ENCODE data around the gene NOTUM.

Gene NOTUM

DNA sequence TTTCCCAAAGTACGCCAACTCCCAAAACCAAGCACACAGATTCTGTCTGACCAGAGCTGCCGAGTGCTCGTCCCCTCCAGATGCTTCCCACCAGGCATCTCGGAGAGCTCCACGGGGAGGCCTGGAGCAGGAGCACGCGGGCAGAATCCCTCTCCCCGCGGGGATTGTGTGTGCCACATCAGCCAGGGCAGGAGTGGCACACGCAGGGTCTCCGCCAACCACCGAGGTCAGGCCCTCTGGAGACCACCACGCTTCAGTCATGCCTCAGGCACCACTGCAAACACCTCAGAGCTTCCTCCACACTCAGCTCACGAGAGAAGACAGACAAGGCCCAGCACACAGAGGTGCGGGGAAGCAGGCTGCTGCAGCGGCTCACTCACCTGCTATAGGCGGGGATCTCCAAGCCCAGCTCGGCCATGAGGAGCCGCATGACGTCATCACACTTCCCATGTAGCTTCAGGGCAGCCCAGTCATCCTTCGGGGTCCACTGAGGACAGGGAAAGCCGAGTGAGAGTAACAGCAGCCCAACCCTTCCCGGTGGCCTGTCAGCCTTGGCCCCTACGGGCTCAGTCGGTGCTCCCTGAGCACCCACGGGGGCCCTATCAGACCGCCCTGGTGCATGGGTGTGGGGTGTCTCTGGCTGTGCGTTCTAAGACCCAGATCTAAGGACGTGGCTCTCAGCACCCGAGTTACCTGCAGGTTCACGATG lies 47.4 kb downstream of the NOTUM start:
- in situ Hi-C loops (cut with HindIII; ENCODE audit: low sequenced_read_pairs): loop anchor here (10.0 kb wide), 2 partner anchors 61 to 221 kb away; partner anchors contain the start of gene ASPSCR1

DNA sequence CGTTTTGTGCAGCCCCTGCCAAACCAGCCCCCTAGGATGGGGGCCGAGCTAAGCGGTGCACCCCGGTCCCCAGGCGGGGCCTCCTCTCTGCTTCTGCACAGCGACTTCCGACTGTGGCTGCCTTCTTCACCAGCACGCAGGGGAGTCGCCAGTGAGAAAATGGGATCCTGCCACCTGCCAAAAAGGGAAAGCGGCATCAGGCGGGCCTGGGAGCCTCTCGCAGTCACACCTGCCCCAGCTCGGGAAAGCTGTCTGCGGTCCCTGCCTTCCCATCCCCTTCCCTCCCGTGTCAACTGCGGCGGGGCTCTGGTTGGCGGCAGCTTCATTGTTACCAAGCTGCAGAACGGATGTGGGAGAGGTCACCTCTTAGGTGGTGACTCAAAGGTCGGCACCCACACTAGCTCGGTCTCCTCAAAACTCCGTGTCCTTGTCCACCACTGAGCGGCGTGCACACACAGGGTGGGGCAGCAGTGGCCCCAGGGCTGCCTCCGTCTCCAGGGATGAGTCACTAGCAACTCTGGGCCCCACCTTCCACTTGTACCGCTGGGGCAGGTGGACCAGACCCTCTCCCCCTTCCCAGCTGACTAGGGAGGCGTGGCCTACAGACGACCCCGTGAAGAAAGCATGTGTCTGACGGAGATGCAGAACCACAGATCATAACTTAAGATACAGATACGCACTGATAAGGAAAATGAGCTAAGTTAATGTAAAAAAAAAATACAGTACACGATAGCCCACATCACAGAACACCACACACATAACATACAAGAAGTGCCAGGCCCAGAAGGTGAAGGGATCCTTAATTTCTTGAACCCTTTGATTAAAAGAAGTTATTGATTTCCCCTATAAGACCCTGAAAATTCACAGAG lies 48.3 kb downstream of the NOTUM start:
- in situ Hi-C loops (cut with HindIII; ENCODE audit: low sequenced_read_pairs): loop anchor here (10.0 kb wide), 2 partner anchors 62 to 222 kb away; partner anchors contain the start of gene ASPSCR1

DNA sequence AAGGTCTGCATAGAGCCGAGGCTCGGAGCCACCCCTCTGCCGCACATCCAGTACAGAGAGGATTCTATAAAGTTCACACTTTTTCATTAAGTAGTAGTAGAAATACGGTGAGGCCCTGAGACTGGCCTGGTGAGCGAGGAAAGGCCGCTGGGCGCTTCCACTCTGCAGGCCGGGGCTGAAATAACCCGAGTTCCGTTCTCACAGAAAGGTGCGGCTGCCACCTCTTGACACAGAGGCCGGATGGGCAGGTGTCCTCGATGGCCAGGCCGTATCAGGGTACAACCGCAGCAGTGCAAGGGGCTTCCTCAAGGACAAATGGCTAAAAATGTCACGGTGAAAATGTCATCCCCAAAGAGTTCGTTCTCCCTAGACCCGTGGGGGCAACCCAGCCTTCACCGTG lies 49.0 kb downstream of the NOTUM start:
- in situ Hi-C loops (cut with HindIII; ENCODE audit: low sequenced_read_pairs): loop anchor here (10.0 kb wide), 2 partner anchors 63 to 223 kb away; partner anchors contain the start of gene ASPSCR1

DNA sequence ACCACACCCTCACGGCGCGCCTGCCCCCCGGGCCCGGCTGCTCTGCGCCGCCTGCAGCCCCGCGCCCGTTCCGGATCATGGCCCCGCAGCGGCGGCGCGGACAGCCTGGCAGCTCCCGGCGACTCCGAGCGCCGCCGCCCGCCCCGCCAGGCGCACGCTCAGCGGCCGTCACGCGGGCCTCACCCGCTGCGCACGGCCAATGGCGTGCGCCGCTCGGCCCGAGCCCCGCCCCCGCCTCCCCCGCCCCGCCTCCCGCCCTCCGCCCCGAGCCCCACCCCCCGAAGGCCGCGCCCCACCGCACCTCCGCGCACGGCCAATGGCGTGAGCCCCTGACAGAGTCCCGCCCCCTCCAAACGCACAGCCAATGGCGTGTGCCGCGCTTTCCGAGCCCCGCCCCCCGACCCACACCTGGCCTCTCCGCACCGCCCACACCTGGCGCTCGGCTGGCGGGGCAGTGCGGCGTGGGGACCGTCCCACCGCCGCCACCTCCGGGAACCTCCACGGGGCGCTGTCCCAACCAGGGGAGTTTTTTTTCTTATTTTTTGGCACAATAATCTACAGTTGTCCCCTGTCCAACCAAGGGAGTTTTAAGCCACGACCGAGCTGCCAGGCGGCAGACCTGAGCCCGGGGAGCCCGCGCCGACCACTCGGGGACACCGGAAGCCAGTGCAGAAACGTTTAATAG lies 49.6 kb downstream of the NOTUM start, which contains the start of gene PCYT2:
Gene PCYT2, minus strand, starts transcription at position 123 of the 685 bp plus-strand sequence. Its CDS starts 44 bp downstream, at position 79.
- in situ Hi-C loops (cut with HindIII; ENCODE audit: low sequenced_read_pairs): loop anchor here (10.0 kb wide), 2 partner anchors 63 to 223 kb away; partner anchors contain the start of gene ASPSCR1

DNA sequence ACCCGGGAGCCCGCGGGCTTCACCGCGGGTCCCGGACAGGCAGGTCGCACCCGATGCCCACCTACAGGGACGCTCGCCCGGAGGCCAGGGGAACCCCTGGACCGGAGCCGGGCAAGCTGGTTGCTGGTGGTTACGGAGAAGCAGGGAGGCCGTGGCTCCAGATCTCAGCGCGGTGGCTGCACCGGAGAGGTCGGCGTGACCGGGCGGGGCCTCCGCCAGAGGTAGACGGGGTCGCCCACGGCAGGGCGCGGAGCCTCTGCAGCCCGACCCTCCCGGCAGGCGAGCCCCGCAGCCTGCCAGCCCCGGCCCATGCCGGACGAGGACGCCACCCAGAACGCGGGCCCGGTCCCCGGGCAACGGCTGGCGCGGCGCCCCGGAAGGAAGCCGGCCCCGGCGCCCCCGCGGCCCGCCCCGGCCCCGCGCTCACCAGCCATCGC lies 50.1 kb downstream of the NOTUM start:
- in situ Hi-C loops (cut with HindIII; ENCODE audit: low sequenced_read_pairs): loop anchor here (10.0 kb wide), 2 partner anchors 64 to 224 kb away; partner anchors contain the start of gene ASPSCR1

DNA sequence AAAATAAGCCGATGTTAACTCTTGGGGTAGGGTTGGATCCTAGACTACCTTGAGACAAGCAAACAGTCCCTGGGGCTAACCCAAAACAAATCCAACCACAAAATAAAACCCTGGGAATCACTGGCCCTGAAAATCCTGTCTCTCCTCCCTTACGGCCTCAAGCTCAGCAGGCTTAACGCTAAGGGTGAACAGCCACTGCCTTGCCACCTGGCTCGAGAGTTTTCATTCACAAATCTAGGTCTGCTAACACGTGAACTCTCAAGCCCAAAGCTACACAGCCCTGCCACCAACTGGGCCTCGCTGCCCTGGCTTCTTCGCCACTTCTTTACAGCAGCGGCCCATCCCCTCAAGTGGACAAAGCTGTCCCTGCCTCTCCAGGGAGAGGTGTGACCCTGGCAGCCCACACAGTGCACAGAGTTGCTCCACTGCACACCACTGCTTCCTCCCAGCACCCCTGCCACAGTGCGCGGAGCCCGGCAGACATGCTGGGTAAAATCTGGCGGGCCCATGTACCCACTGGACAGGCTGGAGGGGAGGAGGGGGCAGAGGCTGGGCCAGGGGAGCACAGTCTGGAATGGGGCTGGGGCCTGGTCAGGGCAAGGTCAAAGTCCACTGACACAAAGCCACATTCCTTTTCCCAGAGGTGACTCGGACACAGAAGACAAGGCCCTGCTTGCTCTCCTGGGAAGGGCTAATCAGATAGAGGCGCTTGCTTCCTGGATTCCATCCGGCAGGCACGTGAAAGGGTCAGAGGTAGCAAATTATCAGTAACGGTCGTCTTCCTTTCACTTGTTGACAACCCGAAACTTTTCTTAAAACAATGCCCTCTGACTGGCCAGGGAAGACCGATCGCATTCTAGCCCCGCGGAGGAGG lies 50.8 kb downstream of the NOTUM start:
- in situ Hi-C loops (cut with HindIII; ENCODE audit: low sequenced_read_pairs): loop anchor here (10.0 kb wide), 2 partner anchors 65 to 225 kb away; partner anchors contain the start of gene ASPSCR1

DNA sequence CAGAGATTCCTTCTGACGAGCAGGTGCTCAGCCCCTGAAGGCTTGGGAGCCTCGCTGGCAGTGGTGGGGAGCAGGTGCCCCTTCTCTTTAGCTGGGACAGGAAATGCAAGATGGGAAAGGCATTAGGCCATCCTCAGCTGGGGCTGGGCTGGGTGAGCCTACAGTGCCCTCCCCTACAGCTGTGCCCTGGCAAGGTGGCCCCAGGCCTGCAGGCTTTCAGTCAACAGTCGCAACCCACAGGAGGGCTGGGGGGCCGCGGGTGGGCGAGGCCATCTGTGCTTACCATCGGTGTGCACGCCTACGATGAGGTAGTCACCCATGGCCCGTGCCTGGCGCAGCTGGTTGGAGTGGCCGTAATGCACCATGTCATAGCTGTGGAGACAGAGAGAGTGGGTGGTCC lies 51.8 kb downstream of the NOTUM start:
- in situ Hi-C loops (cut with HindIII; ENCODE audit: low sequenced_read_pairs): no loop called here

DNA sequence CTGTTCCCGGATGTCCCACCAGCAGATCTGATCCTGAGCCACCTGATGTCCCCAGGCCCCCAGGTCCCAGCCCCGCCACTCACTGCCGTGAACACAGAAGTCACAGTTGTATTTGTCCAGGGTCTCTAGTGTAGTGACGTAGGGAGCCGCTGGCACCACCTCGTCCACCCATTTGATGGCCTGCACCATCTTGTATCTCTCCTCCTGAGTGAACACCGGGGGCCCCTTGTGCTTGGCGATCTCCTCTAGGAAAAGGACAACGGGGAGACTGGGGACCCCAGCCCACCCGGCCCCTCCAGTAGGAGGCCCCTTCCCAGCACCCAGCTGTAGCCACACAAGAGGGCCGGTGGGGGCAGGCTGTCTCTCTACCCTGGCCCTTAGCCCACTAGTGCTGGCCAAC lies 52.2 kb downstream of the NOTUM start:
- in situ Hi-C loops (cut with HindIII; ENCODE audit: low sequenced_read_pairs): no loop called here

DNA sequence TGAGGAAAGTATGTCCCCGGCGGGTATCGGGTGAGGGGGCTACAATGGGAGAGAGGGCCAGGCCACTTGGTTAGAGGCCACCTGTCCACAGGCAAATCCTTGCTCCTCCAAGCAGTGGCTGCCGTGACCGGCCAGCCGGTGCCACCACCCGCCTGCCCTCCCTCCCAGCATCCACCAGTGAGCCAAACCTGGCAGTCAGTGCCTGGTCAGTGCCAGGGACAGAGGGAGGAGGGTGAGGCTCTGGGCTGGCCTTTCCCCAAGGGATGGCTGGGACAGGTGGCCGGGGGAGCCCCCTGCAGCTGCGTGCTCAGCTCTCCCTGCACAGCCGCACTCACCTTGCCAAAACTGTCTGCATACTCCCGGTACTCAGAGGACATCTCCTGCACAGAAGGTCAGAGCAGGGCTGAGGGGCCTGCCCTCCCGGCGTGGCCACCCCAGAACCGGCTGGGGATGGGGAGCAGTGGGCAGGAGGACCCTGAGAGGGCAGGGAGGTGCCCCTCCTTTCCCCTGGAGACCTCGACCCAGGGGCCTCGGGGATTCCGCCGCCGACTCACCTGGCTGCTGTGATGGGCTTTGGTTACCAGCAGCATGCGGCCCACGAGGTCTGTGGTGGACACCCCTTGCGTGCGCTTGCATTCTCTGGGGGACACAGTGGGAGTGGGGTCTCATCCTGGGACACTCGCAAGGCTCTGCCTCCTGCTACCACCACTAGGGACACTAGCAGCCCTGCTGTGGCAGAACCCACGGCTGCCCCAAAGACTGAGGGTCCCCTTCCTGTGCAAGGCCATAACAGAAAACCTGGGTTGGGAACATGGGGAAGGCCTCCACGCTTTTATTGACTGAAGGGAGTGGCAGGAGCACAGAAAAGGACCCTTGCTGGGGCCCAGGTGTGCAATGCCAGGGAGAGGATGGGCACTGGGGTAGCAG lies 53.5 kb downstream of the NOTUM start:
- in situ Hi-C loops (cut with HindIII; ENCODE audit: low sequenced_read_pairs): no loop called here

DNA sequence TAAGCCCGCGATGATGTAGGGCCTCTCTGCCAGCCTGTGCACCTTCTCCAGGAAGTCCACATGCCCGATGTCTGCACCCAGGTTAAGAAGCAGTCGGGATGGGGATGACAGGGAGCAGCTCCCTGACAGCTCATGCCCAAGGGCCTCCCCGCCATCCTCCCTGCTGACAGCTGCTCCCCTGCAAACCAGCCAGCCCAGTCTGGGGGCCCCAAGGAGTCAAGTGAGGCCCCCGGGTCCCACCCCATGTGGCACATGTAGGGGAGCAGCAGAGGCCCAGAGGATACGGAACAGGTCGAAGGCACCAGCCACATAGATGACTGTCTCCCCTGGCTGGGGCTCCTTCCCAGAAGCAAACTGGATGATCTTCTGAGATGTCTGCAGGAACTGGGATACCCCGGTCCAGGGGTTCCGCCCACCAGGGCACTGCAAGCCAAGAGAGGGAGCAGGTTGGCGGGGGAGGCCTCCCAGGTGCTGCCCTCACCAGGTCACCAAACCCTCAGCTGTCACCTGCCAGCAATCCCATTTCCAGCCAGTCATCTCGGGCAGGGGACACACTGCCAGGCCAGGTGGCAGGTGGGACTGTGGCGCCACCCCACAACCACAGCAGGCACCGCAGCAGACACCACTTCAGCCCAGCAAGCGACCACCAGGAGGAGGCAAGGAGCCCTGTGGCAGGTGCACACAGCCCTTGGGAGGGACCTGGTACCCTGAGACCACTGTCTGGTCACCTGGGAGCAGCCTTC lies 54.3 kb downstream of the NOTUM start:
- in situ Hi-C loops (cut with HindIII; ENCODE audit: low sequenced_read_pairs): no loop called here

DNA sequence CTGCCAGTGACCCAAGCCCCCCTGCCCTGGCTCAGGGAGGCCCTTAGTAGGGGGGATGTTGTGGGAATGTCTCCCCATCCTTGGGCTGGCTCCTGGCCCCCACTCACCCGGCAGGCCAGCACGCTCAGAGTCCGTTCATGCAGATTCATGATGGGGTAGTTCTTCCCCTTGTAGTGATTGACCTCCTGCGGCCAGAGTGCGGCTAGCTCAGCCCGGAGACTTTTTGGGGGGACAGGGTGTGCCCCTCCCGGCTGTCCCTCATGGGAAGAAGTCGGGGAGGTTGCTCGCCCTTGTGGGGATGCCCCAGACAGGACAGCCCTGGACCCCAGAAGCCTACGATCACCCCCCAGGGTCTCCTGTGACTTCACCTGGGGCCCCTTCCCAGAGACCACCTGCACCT lies 55.0 kb downstream of the NOTUM start:
- in situ Hi-C loops (cut with HindIII; ENCODE audit: low sequenced_read_pairs): no loop called here

DNA sequence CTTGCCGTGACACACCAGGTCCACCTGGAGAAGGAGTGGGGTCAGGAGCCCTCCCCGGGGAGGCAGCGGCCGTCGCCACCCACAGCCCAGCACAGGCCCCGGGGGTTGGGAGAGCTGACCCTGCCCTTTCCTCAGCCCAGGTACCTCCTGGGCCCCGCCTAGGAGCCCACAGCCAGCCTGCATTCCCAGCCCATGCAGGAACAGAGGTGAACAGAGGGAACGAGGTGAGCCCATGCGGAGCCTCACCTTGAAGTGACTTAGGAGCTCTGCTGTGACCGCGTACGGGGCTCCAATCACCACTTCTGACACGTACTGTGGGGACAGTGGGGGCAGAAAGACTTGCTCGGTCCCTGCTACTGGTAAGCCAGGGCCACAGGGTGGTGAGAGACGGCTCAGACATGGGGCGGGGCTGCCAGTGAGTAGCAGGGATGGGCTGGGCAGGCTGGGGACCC lies 55.5 kb downstream of the NOTUM start:
- in situ Hi-C loops (cut with HindIII; ENCODE audit: low sequenced_read_pairs): no loop called here

DNA sequence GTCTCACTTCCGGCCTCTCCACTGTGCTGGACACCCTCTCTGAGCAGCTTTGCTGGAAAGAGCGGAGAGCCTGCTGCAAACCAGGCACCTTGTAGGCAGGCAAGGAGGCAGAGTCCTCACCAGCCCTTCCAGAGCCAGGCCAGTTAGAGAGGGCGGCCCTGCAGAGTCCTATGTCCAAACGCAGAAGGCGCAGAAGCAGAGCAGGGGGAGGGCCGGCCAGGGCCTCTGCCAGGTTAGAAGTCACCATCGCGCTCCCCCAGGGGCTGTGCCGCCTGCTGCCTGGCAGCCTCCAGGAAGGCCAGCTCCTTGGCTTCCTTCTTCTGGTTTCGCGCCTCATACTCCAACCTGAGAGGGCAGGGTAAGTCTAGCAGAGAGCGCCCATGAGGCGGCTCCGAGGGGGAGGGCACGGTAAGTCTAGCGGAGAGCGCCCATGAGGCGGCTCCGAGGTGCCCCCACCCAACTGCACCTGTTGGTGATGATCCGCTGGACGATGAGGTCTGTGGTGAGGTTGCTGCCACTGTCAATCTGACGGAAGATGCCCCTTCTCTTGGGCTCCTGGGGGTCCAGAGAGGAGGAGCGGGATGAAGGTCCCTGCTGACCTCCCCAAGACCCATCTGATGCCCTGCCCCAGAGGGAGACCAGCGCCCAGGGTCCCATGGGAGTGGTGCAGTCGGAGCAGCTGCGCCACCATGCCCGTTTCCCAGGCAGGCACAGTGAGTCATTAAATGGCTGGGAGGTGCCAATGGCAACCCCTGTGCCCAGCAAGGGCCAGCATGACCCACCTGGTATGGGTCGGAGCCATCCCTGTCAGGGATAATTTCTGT lies 56.2 kb downstream of the NOTUM start:
- in situ Hi-C loops (cut with HindIII; ENCODE audit: low sequenced_read_pairs): no loop called here

DNA sequence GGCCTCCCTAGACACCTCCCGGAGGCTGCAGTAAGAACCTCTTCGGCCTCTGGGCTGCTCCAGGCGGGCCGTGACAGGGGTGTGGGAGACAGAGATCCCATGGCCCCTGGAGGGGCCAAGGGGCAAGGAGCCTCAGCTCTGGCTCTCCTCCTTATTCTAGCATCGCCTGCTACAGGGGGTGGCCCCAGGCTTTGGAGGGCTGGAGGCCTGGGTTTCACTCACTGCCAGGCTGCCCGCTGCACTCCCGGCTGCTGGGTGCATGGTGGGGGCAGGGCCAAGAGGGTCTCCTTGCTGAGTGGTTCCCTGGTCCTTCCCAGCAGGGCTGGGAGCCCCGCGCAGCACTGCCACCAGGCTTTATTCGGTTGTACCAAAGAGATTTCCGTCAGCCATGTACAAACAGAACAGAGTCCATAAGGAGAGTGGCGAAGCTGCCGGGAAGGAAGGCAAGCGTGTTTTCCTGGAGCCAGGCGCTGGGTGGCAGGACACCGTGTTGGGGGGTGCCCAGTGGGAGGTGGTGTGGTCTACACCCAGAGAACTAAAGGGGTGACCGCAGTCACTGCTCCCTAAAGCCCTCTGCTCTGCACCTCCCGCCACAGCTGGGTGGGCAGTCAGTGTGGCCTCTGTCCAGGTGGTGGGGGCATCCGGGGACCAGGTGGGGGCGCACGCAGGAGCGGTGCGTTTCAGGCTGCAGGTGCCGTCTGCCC lies 56.9 kb downstream of the NOTUM start:
- in situ Hi-C loops (cut with HindIII; ENCODE audit: low sequenced_read_pairs): no loop called here

DNA sequence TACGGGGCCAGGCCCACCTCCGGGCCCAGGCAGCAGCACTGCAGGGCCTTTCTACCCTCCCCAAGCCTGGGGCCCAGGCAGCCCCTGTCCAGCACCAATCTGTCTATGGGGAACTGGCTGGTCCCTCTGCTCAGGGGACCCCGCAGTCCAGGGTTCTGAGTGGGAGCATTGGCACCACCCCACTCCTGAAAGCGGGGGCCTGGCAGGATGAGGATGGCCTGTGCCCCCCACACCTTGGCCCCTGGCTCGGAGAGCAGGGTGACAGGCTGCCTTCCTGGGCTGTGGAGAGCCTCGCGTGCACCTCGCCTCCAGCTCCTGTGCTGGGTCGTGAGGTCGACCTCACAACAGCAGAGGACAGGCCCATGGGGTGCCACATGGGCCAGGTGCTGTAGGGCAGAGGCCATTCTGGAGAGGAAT lies 57.6 kb downstream of the NOTUM start:
- in situ Hi-C loops (cut with HindIII; ENCODE audit: low sequenced_read_pairs): no loop called here

DNA sequence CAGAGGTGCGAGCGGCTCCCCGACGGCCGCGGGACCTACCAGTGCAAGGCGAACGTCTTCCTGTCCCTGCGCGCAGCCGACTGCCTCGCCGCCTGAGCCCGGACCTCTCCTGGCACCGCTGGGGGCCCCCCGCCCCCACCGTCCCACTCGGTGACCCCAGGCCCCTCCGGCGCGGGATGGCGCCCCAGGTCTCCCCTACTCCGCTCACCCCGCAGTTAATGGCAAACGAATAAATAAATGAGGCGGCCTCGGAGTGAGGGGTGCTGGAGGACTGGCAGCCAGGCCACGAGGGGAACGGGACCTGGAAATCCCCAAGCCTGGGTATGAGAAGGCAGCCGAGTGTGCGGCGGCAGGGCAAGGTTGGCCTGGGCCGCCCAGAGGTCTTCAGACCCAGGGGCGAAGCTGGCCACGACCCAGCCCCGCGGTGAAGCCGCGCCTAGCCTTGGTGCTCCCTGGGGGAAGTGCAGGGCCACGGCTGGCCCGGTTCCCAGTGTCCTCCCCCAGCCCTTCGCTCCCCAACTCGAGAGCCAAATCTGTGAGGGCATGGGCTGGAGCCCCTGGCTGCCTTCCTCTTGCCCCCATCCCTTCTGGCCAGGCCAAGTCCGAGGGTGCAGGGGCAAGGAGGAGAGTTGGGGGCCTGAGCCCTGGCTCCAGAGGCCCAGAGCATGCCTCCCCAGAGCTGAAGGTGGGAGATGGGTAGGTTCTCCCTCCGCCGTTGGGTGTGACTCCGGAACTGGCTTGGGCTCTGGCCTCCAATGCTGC lies 58.2 kb downstream of the NOTUM start:
- in situ Hi-C loops (cut with HindIII; ENCODE audit: low sequenced_read_pairs): no loop called here
